ENCODE data around the gene KCNQ5. TPM values are rescaled to one million over a fixed set of nuclear protein-coding genes. Genes with fewer than 3 reads are reported as not detected.
A peak's percentile ranks its signal among the peaks of the same experiment; 100 is the strongest.

The KCNQ5 gene
- total and polyA plus RNA-seq, 2 of the 8 experiments (the other 6 are each of a cell fraction or from before 2014, with no cell fraction given) = 0.83 to 1.2 TPM

DNA sequence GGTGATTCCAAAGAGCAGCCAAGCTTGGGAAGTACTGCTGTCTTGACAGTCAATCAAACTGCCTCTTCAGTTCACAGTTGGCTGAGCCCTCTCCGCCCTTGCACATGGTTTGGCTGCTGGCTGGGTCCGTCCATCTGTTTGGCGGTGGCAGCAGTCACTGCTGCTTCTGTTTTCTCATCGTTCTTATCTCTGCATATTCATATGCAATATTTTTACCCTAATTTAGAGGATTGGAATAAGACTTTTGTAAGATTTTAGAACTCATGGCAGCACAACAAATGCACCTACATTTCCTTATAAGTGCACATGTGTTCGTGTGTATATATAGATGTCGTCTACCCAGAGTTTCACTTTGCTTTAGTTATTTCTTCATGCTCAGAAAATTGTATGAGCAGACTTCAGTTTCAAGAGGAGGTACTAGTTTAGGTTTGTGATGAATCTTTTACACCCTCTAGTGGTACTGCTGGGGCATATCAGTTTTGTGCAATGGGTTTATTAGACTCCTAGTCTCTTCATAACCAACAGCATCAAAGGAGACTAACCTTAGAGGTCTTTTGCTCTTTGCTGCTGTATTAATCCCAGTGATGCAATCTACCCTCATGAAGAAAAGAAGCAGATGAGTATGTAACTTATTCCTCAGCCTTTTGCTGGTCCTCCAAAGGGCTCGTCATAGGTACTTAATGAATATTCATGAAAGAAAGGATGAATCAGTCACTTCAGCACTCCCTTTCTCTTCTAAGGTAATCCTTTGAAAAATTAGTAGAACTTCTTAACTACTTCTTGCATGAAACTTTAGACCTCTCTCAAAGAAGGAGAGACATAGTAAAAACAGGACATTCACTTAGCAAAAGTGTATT lies 559.1 kb downstream of the KCNQ5 start:
- H3K23me2 ChIP-seq (ENCODE audit: low read depth, low read length) = no peaks in the 10 kb centered on the region
- no peak overlapping the region for H4K91ac ChIP-seq (replicated peaks; ENCODE audit: insufficient read length, low read length)
- H3K9ac ChIP-seq (replicated peaks in 1 of 4; ENCODE audit: extremely low read depth in 1 of 4, low read depth in 3 of 4, low read length in 3 of 4) = no peak overlapping the region
- H4K5ac ChIP-seq (ENCODE audit: insufficient read length, low read depth, low read length) = no peak overlapping the region
- no peak overlapping the region for H3K56ac ChIP-seq (replicated peaks; ENCODE audit: insufficient read length, low read depth, low read length)
- H3K36me3 ChIP-seq (ENCODE audit: control insufficient read depth in 2 of 4, insufficient read depth in 4 of 4, low read length in 3 of 4) = no peaks in the 10 kb centered on the region
- DNase-seq (ENCODE audit: low read depth in 1 of 2, low spot score in 2 of 2) = no peak
- H4K20me1 ChIP-seq (replicated peaks in 1 of 2; ENCODE audit: control insufficient read depth in 1 of 2, insufficient read depth in 2 of 2, low read length in 2 of 2) = no peaks in the 10 kb centered on the region
- H2AFZ ChIP-seq (ENCODE audit: low read length) = no peak overlapping the region
- no peak overlapping the region for H2BK12ac ChIP-seq (ENCODE audit: low read depth, low read length)
- H3K4ac ChIP-seq (replicated peaks; ENCODE audit: insufficient read length, low read depth, low read length) = no peak overlapping the region
- H3K18ac ChIP-seq (ENCODE audit: extremely low read depth, low read length) = no peak overlapping the region
- TF ChIP-seq TEAD4 (IDR thresholded peaks at IDR 0.05; ENCODE audit: low read depth, low read length) = no peak
- no peak for TF ChIP-seq SAP30 (IDR thresholded peaks at IDR 0.05; ENCODE audit: insufficient read depth, insufficient replicate concordance, low read length)
- TF ChIP-seq, protein P1, sequence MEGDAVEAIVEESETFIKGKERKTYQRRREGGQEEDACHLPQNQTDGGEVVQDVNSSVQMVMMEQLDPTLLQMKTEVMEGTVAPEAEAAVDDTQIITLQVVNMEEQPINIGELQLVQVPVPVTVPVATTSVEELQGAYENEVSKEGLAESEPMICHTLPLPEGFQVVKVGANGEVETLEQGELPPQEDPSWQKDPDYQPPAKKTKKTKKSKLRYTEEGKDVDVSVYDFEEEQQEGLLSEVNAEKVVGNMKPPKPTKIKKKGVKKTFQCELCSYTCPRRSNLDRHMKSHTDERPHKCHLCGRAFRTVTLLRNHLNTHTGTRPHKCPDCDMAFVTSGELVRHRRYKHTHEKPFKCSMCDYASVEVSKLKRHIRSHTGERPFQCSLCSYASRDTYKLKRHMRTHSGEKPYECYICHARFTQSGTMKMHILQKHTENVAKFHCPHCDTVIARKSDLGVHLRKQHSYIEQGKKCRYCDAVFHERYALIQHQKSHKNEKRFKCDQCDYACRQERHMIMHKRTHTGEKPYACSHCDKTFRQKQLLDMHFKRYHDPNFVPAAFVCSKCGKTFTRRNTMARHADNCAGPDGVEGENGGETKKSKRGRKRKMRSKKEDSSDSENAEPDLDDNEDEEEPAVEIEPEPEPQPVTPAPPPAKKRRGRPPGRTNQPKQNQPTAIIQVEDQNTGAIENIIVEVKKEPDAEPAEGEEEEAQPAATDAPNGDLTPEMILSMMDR (IDR thresholded peaks at IDR 0.05; ENCODE audit: control extremely low read depth in 1 of 3, insufficient read depth in 1 of 3, low read depth in 1 of 3, low read length in 3 of 3) = peak in 2 of 3 experiments; percentile 54 to 76; a peak in 2 of 4 replicates
- TF ChIP-seq RAD21 (IDR thresholded peaks at IDR 0.05 in 1 of 2, conservative IDR thresholded peaks at IDR 0.05 in 1 of 2; ENCODE audit: low read depth in 2 of 2, low read length in 2 of 2) = peak; percentile 87 to 92
- no peak for TF ChIP-seq CBX5 (IDR thresholded peaks at IDR 0.05; ENCODE audit: low read depth, low read length)
- no peak for TF ChIP-seq RNF2 (IDR thresholded peaks at IDR 0.05; ENCODE audit: borderline replicate concordance, low read depth, low read length, missing control alignments, poor library complexity, severe bottlenecking)
- no peaks in the 10 kb centered on the region for H3K79me1 ChIP-seq (ENCODE audit: low read depth, low read length)
- H3K79me2 ChIP-seq (ENCODE audit: control insufficient read depth in 1 of 2, insufficient read depth in 2 of 2, low read length in 2 of 2) = no peaks in the 10 kb centered on the region
- H2BK20ac ChIP-seq (ENCODE audit: low read length) = no peak overlapping the region
- ChIA-PET POLR2A (ENCODE audit: partially characterized antibody) (no interaction called here), CTCF (ENCODE audit: partially characterized antibody) (interaction anchor here (0.7 to 1.8 kb wide), 16 partner anchors 8 to 764 kb away, joined by 3 to 10 read pairs (median 4); no protein-coding TSS in a partner anchor)
- no peak overlapping the region for H3K27ac ChIP-seq (ENCODE audit: low read depth, low read length)
- no peak overlapping the region for H2AK5ac ChIP-seq (ENCODE audit: low read depth, low read length)
- H3K4me1 ChIP-seq (replicated peaks in 1 of 4; ENCODE audit: control insufficient read depth in 3 of 4, insufficient read depth in 4 of 4, low read length in 3 of 4) = no peaks in the 10 kb centered on the region
- no peak overlapping the region for H2BK15ac ChIP-seq (ENCODE audit: low read length)
- no peaks in the 10 kb centered on the region for H3K9me3 ChIP-seq (ENCODE audit: insufficient read depth in 2 of 2, low read depth in 1 of 2, low read length in 1 of 2)
- H3K14ac ChIP-seq (ENCODE audit: insufficient read length) = no peak overlapping the region
- no peak overlapping the region for H2BK5ac ChIP-seq (ENCODE audit: low read depth, low read length)
- H3K27me3 ChIP-seq (replicated peaks in 1 of 4; ENCODE audit: control insufficient read depth in 3 of 4, extremely low read depth in 1 of 4, insufficient read depth in 3 of 4, low read length in 3 of 4) = no peaks in the 10 kb centered on the region
- FAIRE-seq = peak; percentile 71
- H4K8ac ChIP-seq (ENCODE audit: extremely low read depth, insufficient read depth, low read length) = no peak overlapping the region
- no peak overlapping the region for H2BK120ac ChIP-seq (replicated peaks; ENCODE audit: low read depth, low read length)
- no peak overlapping the region for H3K4me2 ChIP-seq (ENCODE audit: insufficient read depth in 1 of 2, low read depth in 2 of 2, low read length in 2 of 2)
- 46% methylated on average over 7 of the region's 7 CpGs; no CpG with 5 or more reads in 1 of the 2 experiments for WGBS, 2 experiments (ENCODE audit: extremely low coverage in 1 of 2, insufficient coverage in 1 of 2, insufficient read length in 1 of 2, insufficient replicate concordance in 2 of 2, low coverage in 1 of 2, low lambda C conversion rate in 2 of 2, missing lambda C conversion rate in 1 of 2)
- no peak overlapping the region for H3K23ac ChIP-seq (ENCODE audit: insufficient read length)
- H3K4me3 ChIP-seq (ENCODE audit: extremely low read depth in 1 of 4, insufficient read depth in 2 of 4, low read depth in 3 of 4, low read length in 4 of 4) = no peak overlapping the region

Data from H1 (cell line).